Neural cell (in vitro differentiated cells): ENCODE results near the gene TMEM201. TPM values are rescaled to one million over a fixed set of nuclear protein-coding genes. Genes with fewer than 3 reads are reported as not detected.

ENCODE experiments used
- H2AFZ ChIP-seq: fragments of 200-600, 300-800 bp; sonication (generic), shearing (Covaris generic); 2 replicates; pipeline ENCODE4 v1.6.0; 2014; ENCODE audit warnings: low read depth, mild to moderate bottlenecking, antibody characterized with exemption, low read length, moderate library complexity
- H3F3A ChIP-seq: fragments of 200-600 bp; shearing (Covaris generic); 2 replicates; pipeline ENCODE4 v1.6.1; 2016; ENCODE audit warnings: mild to moderate bottlenecking, moderate library complexity, mixed read lengths, antibody characterized with exemption, low read length; ENCODE audit not compliant: insufficient read depth, poor library complexity, severe bottlenecking
- H3K27ac ChIP-seq: fragments of 200-600, 300-800 bp; sonication (generic), shearing (Covaris generic); 2 replicates; pipeline ENCODE4 v1.5.1; 2014; ENCODE audit warnings: mild to moderate bottlenecking, low read length, moderate library complexity
- H3K27me3 ChIP-seq: fragments of 300-800, 200-600 bp; sonication (generic), shearing (Covaris generic); 2 replicates; pipeline ENCODE4 v1.6.0; 2014; ENCODE audit warnings: mild to moderate bottlenecking, low read depth, low read length, moderate library complexity; ENCODE audit not compliant: insufficient read depth
- H3K36me3 ChIP-seq: fragments of 300-800, 200-600 bp; sonication (generic), shearing (Covaris generic); 2 replicates; pipeline ENCODE4 v1.5.1; 2014; ENCODE audit warnings: mild to moderate bottlenecking, antibody characterized with exemption, low read length, moderate library complexity; ENCODE audit not compliant: insufficient read depth
- H3K4me2 ChIP-seq: fragments of 300-800, 200-600 bp; sonication (generic), shearing (Covaris generic); 2 replicates; pipeline ENCODE4 v1.6.0; 2014; ENCODE audit warnings: mild to moderate bottlenecking, low read length
- H3K4me3 ChIP-seq: fragments of 300-800, 200-600 bp; sonication (generic), shearing (Covaris generic); 2 replicates; pipeline ENCODE4 v1.5.1; 2014; ENCODE audit warnings: mild to moderate bottlenecking, low read length, moderate library complexity
- H3K79me2 ChIP-seq: fragments of 200-600 bp; shearing (Covaris generic); replicated peaks from 2 replicates; pipeline ENCODE4 v1.6.0; 2014; ENCODE audit warnings: mild to moderate bottlenecking, low read length, moderate library complexity; ENCODE audit not compliant: insufficient read depth
- H3K9ac ChIP-seq: fragments of 300-800, 200-600 bp; sonication (generic), shearing (Covaris generic); 2 replicates; pipeline ENCODE4 v1.6.1; 2016; ENCODE audit warnings: mild to moderate bottlenecking, low read length, mixed read lengths
- H3K9me2 ChIP-seq: fragments of 200-600 bp; shearing (Covaris generic); 2 replicates; pipeline ENCODE4 v1.6.1; 2016; ENCODE audit warnings: mild to moderate bottlenecking, low read length, mixed read lengths; ENCODE audit not compliant: insufficient read depth
- H3K9me3 ChIP-seq: fragments of 200-600, 300-800 bp; sonication (generic), shearing (Covaris generic); 2 replicates; pipeline ENCODE4 v1.6.1; 2016; ENCODE audit warnings: mild to moderate bottlenecking, mixed run types, low read length, moderate library complexity, mixed read lengths
- H4K20me1 ChIP-seq: fragments of 200-600 bp; shearing (Covaris generic); 2 replicates; pipeline ENCODE4 v1.6.1; 2016; ENCODE audit warnings: mild to moderate bottlenecking, mixed run types; ENCODE audit not compliant: insufficient read depth
- EP300 ChIP-seq: fragments of 450-650 bp; conservative IDR thresholded peaks from 2 replicates; pipeline ENCODE4 v1.6.1; 2014; ENCODE audit warnings: antibody characterized with exemption, mild to moderate bottlenecking, moderate library complexity; ENCODE audit not compliant: poor library complexity, severe bottlenecking
- EZH2 ChIP-seq: fragments of 200-600, 300-800 bp; shearing (Covaris generic), sonication (generic); IDR thresholded peaks from 2 replicates; pipeline ENCODE4 v1.6.1; 2014; ENCODE audit warnings: antibody characterized with exemption, low read length, borderline replicate concordance, mild to moderate bottlenecking; ENCODE audit not compliant: insufficient read depth, poor library complexity, severe bottlenecking
- MXI1 ChIP-seq: fragments of 450-650 bp; conservative IDR thresholded peaks from 2 replicates; pipeline ENCODE4 v1.6.1; 2014; ENCODE audit warnings: antibody characterized with exemption, mild to moderate bottlenecking; ENCODE audit not compliant: poor library complexity, severe bottlenecking
- POLR2AphosphoS5 ChIP-seq: IDR thresholded peaks from 2 replicates; pipeline ENCODE4 v1.6.1; 2012
- RAD21 ChIP-seq: fragments of 450-650 bp; conservative IDR thresholded peaks from 2 replicates; pipeline ENCODE4 v1.6.1; 2014; ENCODE audit warnings: antibody characterized with exemption, mild to moderate bottlenecking, moderate library complexity
- TAF1 ChIP-seq: IDR thresholded peaks from 2 replicates; pipeline ENCODE4 v1.6.1; 2012; ENCODE audit warnings: low read depth
- polyA plus RNA-seq: library from polyadenylated mRNA; depleted of rRNA; stranded (reverse); fragments of >200 nt; gene quantifications from 2 replicates; pipeline ENCODE4 v1.2.3, GENCODE V29; 2014
- TF ChIP-seq, protein P1 (sequence below): fragments of 450-650 bp; IDR thresholded peaks from 2 replicates; pipeline ENCODE4 v1.5.1; 2014; ENCODE audit warnings: antibody characterized with exemption, mild to moderate bottlenecking, moderate library complexity; ENCODE audit not compliant: poor library complexity, severe bottlenecking
- TF ChIP-seq, protein P2 (sequence below): IDR thresholded peaks from 2 replicates; pipeline ENCODE4 v1.6.1; 2012; ENCODE audit warnings: borderline replicate concordance

The TMEM201 gene
- polyA plus RNA-seq, 1 donor from 2014 or later = 7.3 TPM

DNA sequence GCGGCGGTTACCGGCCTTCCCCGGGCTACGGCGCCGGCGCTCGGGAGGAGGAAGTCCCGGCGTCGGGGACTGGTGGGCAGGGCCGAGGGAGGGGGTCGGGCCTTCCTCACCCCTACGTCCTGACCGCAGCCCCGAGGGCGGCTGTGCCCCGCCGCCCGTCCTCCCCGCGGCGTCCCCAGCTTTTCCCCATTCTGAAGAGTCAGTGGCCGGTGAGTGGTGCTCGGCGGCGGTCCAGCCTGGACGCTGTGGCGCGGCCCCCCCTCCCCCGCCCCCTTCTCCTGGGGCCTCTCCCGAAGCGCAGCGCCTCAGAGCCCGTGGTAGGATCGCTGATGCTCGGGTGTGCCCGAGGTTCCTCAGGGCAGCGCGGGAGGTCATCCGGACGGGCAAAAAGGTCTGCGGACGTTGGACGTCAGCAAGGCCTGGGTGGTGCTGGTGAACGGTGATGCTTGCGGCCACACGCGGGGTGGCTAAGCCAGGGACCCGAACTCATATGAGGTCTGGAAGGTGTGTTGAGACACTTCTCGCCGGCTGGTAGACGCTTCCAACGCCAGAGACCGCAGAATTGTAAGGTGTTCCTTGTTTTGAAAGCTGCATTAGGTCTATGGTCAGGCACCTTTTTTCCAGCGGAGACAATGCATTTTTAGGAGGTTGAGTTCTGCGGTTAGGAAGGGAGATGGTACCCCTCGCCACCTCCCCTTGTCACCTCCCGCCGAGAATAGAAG, 48.7 kb upstream of the TMEM201 start:
- peak overlapping the region; percentile 82 for H3K4me2 ChIP-seq

DNA sequence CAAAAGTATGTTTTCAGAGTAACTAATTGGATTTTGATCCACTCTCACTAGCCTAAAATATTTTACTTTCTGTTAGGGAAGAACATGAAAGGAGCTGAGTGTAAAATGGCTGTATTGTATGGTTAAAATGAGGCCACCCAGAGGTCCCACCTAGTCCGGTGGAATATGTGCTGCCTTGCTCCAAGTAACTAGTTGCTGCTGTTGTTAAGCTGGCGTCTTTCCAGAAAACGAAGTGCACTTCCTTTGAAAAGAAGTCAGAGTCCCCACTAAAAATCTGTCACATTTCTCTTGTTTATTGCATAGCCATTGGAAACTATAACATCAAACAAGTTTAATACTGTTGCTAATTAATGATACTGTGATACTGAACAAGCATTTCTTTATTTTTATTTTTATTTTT, 46.3 kb upstream of the TMEM201 start:
- Histone ChIP-seq H3K36me3 (no peaks in the 10 kb centered on the region), H3K9me2 (no peaks in the 10 kb centered on the region), H3K9me3 (no peaks in the 10 kb centered on the region), H3K79me2 (peaks cover 29% of the 10 kb centered on the region), H3F3A (no peaks in the 10 kb centered on the region), H3K27me3 (no peaks in the 10 kb centered on the region), H2AFZ (no peak overlapping the region), H4K20me1 (no peaks in the 10 kb centered on the region), H3K27ac (no peak overlapping the region), H3K4me2 (no peak overlapping the region), H3K4me3 (no peak overlapping the region), H3K9ac (no peak overlapping the region)
- TF ChIP-seq, protein P1, sequence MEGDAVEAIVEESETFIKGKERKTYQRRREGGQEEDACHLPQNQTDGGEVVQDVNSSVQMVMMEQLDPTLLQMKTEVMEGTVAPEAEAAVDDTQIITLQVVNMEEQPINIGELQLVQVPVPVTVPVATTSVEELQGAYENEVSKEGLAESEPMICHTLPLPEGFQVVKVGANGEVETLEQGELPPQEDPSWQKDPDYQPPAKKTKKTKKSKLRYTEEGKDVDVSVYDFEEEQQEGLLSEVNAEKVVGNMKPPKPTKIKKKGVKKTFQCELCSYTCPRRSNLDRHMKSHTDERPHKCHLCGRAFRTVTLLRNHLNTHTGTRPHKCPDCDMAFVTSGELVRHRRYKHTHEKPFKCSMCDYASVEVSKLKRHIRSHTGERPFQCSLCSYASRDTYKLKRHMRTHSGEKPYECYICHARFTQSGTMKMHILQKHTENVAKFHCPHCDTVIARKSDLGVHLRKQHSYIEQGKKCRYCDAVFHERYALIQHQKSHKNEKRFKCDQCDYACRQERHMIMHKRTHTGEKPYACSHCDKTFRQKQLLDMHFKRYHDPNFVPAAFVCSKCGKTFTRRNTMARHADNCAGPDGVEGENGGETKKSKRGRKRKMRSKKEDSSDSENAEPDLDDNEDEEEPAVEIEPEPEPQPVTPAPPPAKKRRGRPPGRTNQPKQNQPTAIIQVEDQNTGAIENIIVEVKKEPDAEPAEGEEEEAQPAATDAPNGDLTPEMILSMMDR = no peak
- TF ChIP-seq POLR2AphosphoS5 = no peak
- TF ChIP-seq, protein P2, sequence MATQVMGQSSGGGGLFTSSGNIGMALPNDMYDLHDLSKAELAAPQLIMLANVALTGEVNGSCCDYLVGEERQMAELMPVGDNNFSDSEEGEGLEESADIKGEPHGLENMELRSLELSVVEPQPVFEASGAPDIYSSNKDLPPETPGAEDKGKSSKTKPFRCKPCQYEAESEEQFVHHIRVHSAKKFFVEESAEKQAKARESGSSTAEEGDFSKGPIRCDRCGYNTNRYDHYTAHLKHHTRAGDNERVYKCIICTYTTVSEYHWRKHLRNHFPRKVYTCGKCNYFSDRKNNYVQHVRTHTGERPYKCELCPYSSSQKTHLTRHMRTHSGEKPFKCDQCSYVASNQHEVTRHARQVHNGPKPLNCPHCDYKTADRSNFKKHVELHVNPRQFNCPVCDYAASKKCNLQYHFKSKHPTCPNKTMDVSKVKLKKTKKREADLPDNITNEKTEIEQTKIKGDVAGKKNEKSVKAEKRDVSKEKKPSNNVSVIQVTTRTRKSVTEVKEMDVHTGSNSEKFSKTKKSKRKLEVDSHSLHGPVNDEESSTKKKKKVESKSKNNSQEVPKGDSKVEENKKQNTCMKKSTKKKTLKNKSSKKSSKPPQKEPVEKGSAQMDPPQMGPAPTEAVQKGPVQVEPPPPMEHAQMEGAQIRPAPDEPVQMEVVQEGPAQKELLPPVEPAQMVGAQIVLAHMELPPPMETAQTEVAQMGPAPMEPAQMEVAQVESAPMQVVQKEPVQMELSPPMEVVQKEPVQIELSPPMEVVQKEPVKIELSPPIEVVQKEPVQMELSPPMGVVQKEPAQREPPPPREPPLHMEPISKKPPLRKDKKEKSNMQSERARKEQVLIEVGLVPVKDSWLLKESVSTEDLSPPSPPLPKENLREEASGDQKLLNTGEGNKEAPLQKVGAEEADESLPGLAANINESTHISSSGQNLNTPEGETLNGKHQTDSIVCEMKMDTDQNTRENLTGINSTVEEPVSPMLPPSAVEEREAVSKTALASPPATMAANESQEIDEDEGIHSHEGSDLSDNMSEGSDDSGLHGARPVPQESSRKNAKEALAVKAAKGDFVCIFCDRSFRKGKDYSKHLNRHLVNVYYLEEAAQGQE = no peak
- TF ChIP-seq MXI1 = no peak
- TF ChIP-seq EZH2 = no peak
- TF ChIP-seq TAF1 = no peak
- no peak for TF ChIP-seq RAD21
- no peak for TF ChIP-seq EP300

More for the DNA sequence above, 48.7 kb upstream of the TMEM201 start:
- no peaks in the 10 kb centered on the region for H3F3A ChIP-seq
- H3K79me2 ChIP-seq = peaks cover 29% of the 10 kb centered on the region
- no peaks in the 10 kb centered on the region for H3K9me2 ChIP-seq
- H2AFZ ChIP-seq = peak overlapping the region; percentile 65
- H3K4me3 ChIP-seq = peak overlapping the region; percentile 97
- no peaks in the 10 kb centered on the region for H3K36me3 ChIP-seq
- no peaks in the 10 kb centered on the region for H3K27me3 ChIP-seq
- no peaks in the 10 kb centered on the region for H4K20me1 ChIP-seq
- no peaks in the 10 kb centered on the region for H3K9me3 ChIP-seq
- peak overlapping the region; percentile 81 for H3K9ac ChIP-seq
- H3K27ac ChIP-seq = peak overlapping the region; percentile 65
- TF ChIP-seq, protein P1 = peak; percentile 10
- TF ChIP-seq RAD21 = no peak
- no peak for TF ChIP-seq EP300
- TF ChIP-seq MXI1 = peak; percentile 59
- TF ChIP-seq, protein P2 = no peak
- TF ChIP-seq POLR2AphosphoS5 = no peak
- TF ChIP-seq EZH2 = no peak
